Vagina (tissue), 2 donors: ENCODE results near the gene SUSD6. TPM values are rescaled to one million over a fixed set of nuclear protein-coding genes. Genes with fewer than 3 reads are reported as not detected.
A peak's percentile ranks its signal among the peaks of the same experiment; 100 is the strongest.

Experiments used
- DNase-seq, 2 donors: peaks; one replicate each; pipeline ENCODE4 v3.0.0-alpha.2; 2017; ENCODE audit errors: extremely low spot score in 2 of 2
- H3K27ac ChIP-seq: fragments of 200-600 bp; sonication (generic); one replicate; pipeline ENCODE4 v1.5.1; 2019
- H3K27me3 ChIP-seq: fragments of 200-600 bp; sonication (generic); one replicate; pipeline ENCODE4 v1.5.1; 2019
- H3K36me3 ChIP-seq, 2 donors: fragments of 200-600 bp; sonication (generic); one replicate each; pipeline ENCODE4 v1.5.1; 2017 to 2019
- H3K4me1 ChIP-seq: fragments of 200-600 bp; sonication (generic); one replicate; pipeline ENCODE4 v1.5.1; 2019
- H3K4me3 ChIP-seq, 2 donors: fragments of 200-600 bp; sonication (generic); 1 replicate in 1 of 2; 2 replicates in 1 of 2; pipeline ENCODE4 v1.5.1; 2016 to 2019
- H3K9me3 ChIP-seq: fragments of 200-600 bp; sonication (generic); one replicate; pipeline ENCODE4 v1.5.1; 2019
- POLR2A ChIP-seq, 2 donors: fragments of 450-650 bp; IDR thresholded peaks; one replicate each; pipeline ENCODE4 v1.6.1; 2017; ENCODE audit warnings: antibody characterized with exemption in 2 of 2, mild to moderate bottlenecking in 2 of 2, moderate library complexity in 2 of 2
- POLR2AphosphoS5 ChIP-seq, 2 donors: sonication (generic); formaldehyde crosslinking; IDR thresholded peaks; one replicate each; pipeline ENCODE4 v1.9.0; 2017; ENCODE audit warnings: antibody characterized with exemption in 2 of 2, mild to moderate bottlenecking in 2 of 2, low read depth in 1 of 2; ENCODE audit not compliant: insufficient read depth in 1 of 2
- intact Hi-C: fragments of 100-400 bp; cut with DNase I; formaldehyde crosslinking; loops from one replicate; pipeline ENCODE4 v1.15.1; 2023
- total RNA-seq: library from RNA; depleted of rRNA; stranded (reverse); fragments of >200 nt; gene quantifications from one replicate; pipeline ENCODE4 v1.2.3, GENCODE V29; 2016
- TF ChIP-seq, protein P1 (sequence below), 3 experiments: fragments of 450-650 bp in 2 of 3; fragments of 200-600 bp in 1 of 3; sonication (generic) in 1 of 3; IDR thresholded peaks; one replicate each; pipeline ENCODE4 v1.5.1; 2017 to 2019; ENCODE audit warnings: antibody characterized with exemption in 3 of 3, mild to moderate bottlenecking in 2 of 3, moderate library complexity in 2 of 3

SUSD6 gene
- total RNA-seq, 1 donor from 2014 or later, result 36.6 TPM

GRCh38 chr14:69711477-69711876, 100.1 kb downstream of the SUSD6 start:
- peak overlapping the region; percentile 68 for H3K27ac ChIP-seq
- no peaks in the 10 kb centered on the region for H3K9me3 ChIP-seq
- DNase-seq, result no peak
- TF ChIP-seq POLR2A (IDR thresholded peaks at IDR 0.05) (no peak), POLR2AphosphoS5 (IDR thresholded peaks at IDR 0.05; ENCODE audit: insufficient read depth in 1 of 2, low read depth in 1 of 2) (no peak)
- TF ChIP-seq, protein P1, sequence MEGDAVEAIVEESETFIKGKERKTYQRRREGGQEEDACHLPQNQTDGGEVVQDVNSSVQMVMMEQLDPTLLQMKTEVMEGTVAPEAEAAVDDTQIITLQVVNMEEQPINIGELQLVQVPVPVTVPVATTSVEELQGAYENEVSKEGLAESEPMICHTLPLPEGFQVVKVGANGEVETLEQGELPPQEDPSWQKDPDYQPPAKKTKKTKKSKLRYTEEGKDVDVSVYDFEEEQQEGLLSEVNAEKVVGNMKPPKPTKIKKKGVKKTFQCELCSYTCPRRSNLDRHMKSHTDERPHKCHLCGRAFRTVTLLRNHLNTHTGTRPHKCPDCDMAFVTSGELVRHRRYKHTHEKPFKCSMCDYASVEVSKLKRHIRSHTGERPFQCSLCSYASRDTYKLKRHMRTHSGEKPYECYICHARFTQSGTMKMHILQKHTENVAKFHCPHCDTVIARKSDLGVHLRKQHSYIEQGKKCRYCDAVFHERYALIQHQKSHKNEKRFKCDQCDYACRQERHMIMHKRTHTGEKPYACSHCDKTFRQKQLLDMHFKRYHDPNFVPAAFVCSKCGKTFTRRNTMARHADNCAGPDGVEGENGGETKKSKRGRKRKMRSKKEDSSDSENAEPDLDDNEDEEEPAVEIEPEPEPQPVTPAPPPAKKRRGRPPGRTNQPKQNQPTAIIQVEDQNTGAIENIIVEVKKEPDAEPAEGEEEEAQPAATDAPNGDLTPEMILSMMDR (IDR thresholded peaks at IDR 0.05), result no peak
- intact Hi-C loops, result loop anchor here (5.0 to 10.0 kb wide), 2 partner anchors 47 to 99 kb away; partner anchors contain the start of gene SUSD6
- no peak overlapping the region for H3K4me3 ChIP-seq
- H3K4me1 ChIP-seq, result peaks cover 50% of the 10 kb centered on the region
- no peaks in the 10 kb centered on the region for H3K27me3 ChIP-seq
- peaks cover 0 to 38% of the 10 kb centered on the region in 2 donors for H3K36me3 ChIP-seq

DNA sequence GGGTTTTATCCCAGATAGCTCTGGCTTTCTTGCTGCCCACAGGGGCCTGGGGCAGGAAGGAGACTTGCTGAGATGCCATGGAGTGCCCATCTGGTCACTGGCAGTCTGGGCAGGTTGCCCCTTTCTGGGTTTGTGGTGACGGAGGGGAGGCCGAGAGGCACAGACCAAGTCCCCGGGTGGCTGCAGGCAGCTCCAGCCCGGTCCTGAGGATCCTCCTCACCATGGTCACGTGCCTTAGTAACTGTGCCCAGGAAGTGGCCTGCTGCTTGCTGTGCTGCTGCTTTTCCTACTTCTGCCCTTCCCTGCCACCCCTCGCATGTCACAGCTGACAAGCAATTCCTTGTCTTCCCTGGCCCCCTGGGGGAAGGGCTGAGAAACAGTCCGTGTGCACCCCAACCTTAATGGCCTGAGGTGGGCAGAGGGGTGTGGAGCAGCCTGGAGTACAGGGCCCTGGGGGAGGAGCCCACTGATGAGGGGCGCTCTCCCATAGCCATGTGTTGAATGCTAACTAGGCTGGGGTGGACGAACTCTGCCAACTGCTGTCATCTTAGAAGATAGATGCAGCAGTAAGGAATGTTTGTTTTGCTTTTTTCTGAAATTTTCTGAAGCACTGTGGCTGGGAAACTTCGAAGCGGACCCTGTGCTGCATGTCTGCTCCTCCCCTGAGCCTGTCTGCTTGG, 100.6 kb downstream of the SUSD6 start:
- intact Hi-C loops, result loop anchor here (5.0 to 10.0 kb wide), 2 partner anchors 47 to 100 kb away; partner anchors contain the start of gene SUSD6
- Histone ChIP-seq H3K9me3 (no peaks in the 10 kb centered on the region), H3K4me3 (no peak overlapping the region), H3K36me3 (peaks cover 0 to 34% of the 10 kb centered on the region in 2 donors), H3K4me1 (peaks cover 55% of the 10 kb centered on the region), H3K27me3 (no peaks in the 10 kb centered on the region), H3K27ac (peak overlapping the region; percentile 68)
- TF ChIP-seq POLR2AphosphoS5 (IDR thresholded peaks at IDR 0.05; ENCODE audit: insufficient read depth in 1 of 2, low read depth in 1 of 2), result no peak
- TF ChIP-seq, protein P1 (IDR thresholded peaks at IDR 0.05), result no peak
- no peak for TF ChIP-seq POLR2A (IDR thresholded peaks at IDR 0.05)
- DNase-seq, result no peak

DNA sequence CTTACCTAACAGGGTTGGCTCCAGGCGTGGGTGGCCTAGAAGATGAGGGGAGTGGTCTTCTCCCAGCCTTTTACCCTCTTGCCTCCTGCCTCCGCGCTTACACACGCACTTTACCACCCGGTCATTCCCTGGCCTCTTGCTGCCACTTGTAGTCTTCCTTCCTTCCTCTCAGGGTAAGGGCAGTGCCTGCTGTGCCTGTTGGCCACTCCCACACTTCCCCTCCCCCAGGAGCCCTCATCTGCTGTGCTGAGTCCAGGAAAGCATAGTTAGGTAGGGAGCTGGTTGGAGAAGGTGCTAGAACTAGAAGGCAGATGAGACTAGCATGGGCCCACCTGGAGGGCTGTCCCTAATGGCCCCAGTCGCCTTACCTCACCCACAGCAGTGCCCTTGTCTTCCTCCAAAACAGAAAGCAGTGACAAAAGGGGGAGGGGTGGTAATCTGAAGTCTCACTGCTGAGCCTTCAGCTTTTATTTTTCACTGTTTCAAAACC, 101.2 kb downstream of the SUSD6 start:
- intact Hi-C loops, result loop anchor here (5.0 to 10.0 kb wide), 2 partner anchors 48 to 100 kb away; partner anchors contain the start of gene SUSD6
- DNase-seq, result no peak
- H3K27me3 ChIP-seq, result no peaks in the 10 kb centered on the region
- H3K27ac ChIP-seq, result peak overlapping the region; percentile 68
- H3K36me3 ChIP-seq, result peaks cover 0 to 27% of the 10 kb centered on the region in 2 donors
- no peaks in the 10 kb centered on the region for H3K9me3 ChIP-seq
- H3K4me1 ChIP-seq, result peaks cover 58% of the 10 kb centered on the region
- H3K4me3 ChIP-seq, result no peak overlapping the region
- TF ChIP-seq, protein P1 (IDR thresholded peaks at IDR 0.05), result no peak
- TF ChIP-seq POLR2AphosphoS5 (IDR thresholded peaks at IDR 0.05; ENCODE audit: insufficient read depth in 1 of 2, low read depth in 1 of 2), result peak in 1 of 2 donors; percentile 22

- H3K27me3 ChIP-seq, result no peaks in the 10 kb centered on the region
- H3K4me1 ChIP-seq, result peaks cover 58% of the 10 kb centered on the region
- intact Hi-C loops, result loop anchor here (5.0 to 10.0 kb wide), 2 partner anchors 48 to 101 kb away; partner anchors contain the start of gene SUSD6
- peaks cover 0 to 23% of the 10 kb centered on the region in 2 donors for H3K36me3 ChIP-seq
- no peak for DNase-seq
- no peak overlapping the region for H3K4me3 ChIP-seq
- peak overlapping the region; percentile 68 for H3K27ac ChIP-seq
- TF ChIP-seq, protein P1 (IDR thresholded peaks at IDR 0.05), result no peak
- TF ChIP-seq POLR2AphosphoS5 (IDR thresholded peaks at IDR 0.05; ENCODE audit: insufficient read depth in 1 of 2, low read depth in 1 of 2) (peak in 1 of 2 donors; percentile 15), POLR2A (IDR thresholded peaks at IDR 0.05) (no peak)
- H3K9me3 ChIP-seq, result no peaks in the 10 kb centered on the region
Measured at GRCh38 chr14:69713209-69713781, 101.9 kb downstream of the SUSD6 start.
